PFSK-1 (cell line): ENCODE data around the gene ADAM23.

Source experiments
- FOXP2 ChIP-seq: optimal IDR thresholded peaks from 2 replicates; pipeline ENCODE3; 2011; ENCODE audit warnings: borderline replicate concordance, control low read depth, inconsistent platforms; ENCODE audit not compliant: insufficient read depth; ENCODE audit errors: extremely low read length, extremely low read depth
- POLR2AphosphoS5 ChIP-seq: IDR thresholded peaks from 2 replicates; pipeline ENCODE4 v1.6.1; 2012; ENCODE audit warnings: low read depth, mild to moderate bottlenecking, control low read depth, low read length, moderate library complexity
- REST ChIP-seq, 2 experiments: IDR thresholded peaks; 2 replicates each; pipeline versions ENCODE4 v1.6.1 to v1.8.0; 2011 to 2012; ENCODE audit warnings: low read depth in 2 of 2, low read length in 2 of 2, control low read depth in 1 of 2, inconsistent platforms in 1 of 2, mild to moderate bottlenecking in 1 of 2, moderate library complexity in 1 of 2; ENCODE audit not compliant: insufficient read depth in 1 of 2
- SIN3A ChIP-seq: IDR thresholded peaks from 2 replicates; pipeline ENCODE4 v1.6.1; 2012; ENCODE audit warnings: mild to moderate bottlenecking, low read length, moderate library complexity, borderline replicate concordance; ENCODE audit not compliant: insufficient read depth
- TAF1 ChIP-seq: IDR thresholded peaks from 2 replicates; pipeline ENCODE4 v1.6.1; 2012; ENCODE audit warnings: low read length, control low read depth, borderline replicate concordance; ENCODE audit not compliant: insufficient read depth

Gene ADAM23

DNA sequence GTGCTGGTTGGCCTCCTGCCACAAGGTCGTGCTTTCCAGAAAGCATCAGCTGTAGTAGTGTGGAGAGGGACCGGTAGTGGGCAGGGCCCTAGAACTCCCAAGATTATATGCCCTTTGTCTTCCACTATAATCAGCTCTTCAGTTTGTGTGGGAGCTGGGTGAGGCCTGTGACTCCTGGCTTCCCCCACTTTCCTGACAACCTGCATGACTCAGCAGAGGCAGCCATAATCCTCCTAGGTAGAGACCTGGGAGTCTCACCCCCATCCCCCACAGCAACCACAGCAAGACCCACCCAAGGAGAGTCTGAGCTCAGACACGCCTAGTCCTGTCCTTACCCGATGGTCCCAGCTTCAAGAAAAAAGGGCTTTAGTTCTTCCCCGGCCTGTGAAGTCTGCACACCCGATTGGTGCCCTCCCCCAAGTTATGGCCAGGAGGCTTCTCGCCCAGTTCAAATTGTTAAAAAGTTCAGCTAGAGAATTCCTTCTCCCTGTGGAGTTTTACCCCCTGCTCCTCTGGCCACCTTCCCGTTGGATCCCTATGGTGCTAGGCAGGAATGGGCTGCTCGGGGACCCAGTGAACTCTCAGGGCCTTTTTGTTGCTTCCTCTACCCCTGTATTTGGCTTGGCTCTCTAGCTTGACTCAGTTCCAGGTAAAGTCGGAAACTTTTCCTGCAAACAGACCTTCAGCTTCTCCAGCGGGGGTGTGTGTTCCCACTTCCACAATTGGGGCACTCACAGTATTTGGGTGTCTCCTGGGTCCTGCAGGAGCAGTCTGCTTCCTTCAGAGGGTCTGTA is 141.2 kb downstream of the ADAM23 start:
- TF ChIP-seq TAF1 (no peak), SIN3A (no peak), FOXP2 (no peak), REST (IDR thresholded peaks at IDR 0.05; ENCODE audit: insufficient read depth in 1 of 2, low read depth in 2 of 2, low read length in 2 of 2) (no peak), POLR2AphosphoS5 (no peak)

DNA sequence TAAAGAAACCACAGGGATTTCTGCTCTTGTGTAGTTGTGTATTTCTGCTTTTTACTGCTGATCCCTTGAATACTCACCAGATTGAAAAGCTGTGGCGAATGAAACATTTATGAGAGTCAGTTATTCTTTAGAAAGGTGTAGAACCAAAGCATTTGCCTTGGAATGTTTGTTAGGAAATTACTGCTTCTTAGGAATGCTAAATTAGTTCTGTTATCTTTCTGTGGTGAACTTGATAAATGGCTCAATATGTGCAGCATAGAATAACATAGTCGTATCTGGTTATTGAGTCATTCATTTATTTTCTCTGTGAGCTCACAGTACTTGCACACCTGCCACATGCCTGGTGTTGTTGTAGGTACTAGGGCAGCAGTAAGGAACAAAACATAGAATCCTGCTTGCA is 142.0 kb downstream of the ADAM23 start:
- TF ChIP-seq FOXP2 (no peak), POLR2AphosphoS5 (no peak), REST (IDR thresholded peaks at IDR 0.05; ENCODE audit: insufficient read depth in 1 of 2, low read depth in 2 of 2, low read length in 2 of 2) (no peak)

DNA sequence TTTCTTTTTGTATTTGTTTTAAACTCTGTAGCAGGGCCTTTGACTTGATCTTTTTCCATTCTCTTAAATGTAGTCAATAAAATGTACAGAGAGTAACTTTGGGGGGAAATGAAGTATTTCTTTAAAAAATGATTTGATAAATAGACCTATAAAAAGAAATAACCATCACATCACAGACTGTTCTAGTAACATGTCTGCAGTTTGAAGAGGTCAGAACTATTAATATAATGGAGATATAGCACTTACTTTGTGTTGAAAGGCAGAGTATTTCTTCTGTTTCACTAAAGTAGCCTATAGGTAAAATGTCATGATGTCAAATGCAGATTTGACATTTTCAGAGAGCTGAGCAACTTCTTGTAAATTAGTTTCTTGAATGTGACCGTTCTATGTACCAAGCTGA is 143.3 kb downstream of the ADAM23 start:
- TF ChIP-seq POLR2AphosphoS5 = no peak
- no peak for TF ChIP-seq REST (IDR thresholded peaks at IDR 0.05; ENCODE audit: insufficient read depth in 1 of 2, low read depth in 2 of 2, low read length in 2 of 2)
- no peak for TF ChIP-seq TAF1
- no peak for TF ChIP-seq SIN3A
- no peak for TF ChIP-seq FOXP2

GRCh38 chr2:206597717-206598218 is 154.4 kb downstream of the ADAM23 start:
- TF ChIP-seq SIN3A = no peak
- no peak for TF ChIP-seq REST (IDR thresholded peaks at IDR 0.05; ENCODE audit: insufficient read depth in 1 of 2, low read depth in 2 of 2, low read length in 2 of 2)
- no peak for TF ChIP-seq POLR2AphosphoS5
- no peak for TF ChIP-seq TAF1
- no peak for TF ChIP-seq FOXP2

- TF ChIP-seq FOXP2 = no peak
- TF ChIP-seq TAF1 = no peak
- TF ChIP-seq SIN3A = no peak
- TF ChIP-seq REST (IDR thresholded peaks at IDR 0.05; ENCODE audit: insufficient read depth in 1 of 2, low read depth in 2 of 2, low read length in 2 of 2) = no peak
- no peak for TF ChIP-seq POLR2AphosphoS5
Observed at GRCh38 chr2:206603243-206603642, 159.9 kb downstream of the ADAM23 start.
